Panc1 (cell line): Measurements from ENCODE around the gene BMP7. TPM values are rescaled to one million over a fixed set of nuclear protein-coding genes. Genes with fewer than 3 reads are reported as not detected.

Experiments used
- ATAC-seq: fragments of 200-7000 bp; cut with Tn5 transposase; 2 replicates; pipeline ENCODE4 v1.9.1; 2020; ENCODE audit warnings: mild to moderate bottlenecking, moderate library complexity
- BruUV-seq: library from RNA; stranded (reverse); fragments of 400-500 nt; replicated peaks from 2 replicates; lab custom pipeline; 2021; lab: Mats Ljungman, UMichigan
- CTCF ChIA-PET: fragments of 300-600 bp; sonication (Branson Sonifier 250); formaldehyde crosslinking; loops from one replicate; lab custom pipeline; 2022; ENCODE audit warnings: antibody characterized with exemption; lab: Charles Lee
- POLR2A ChIA-PET: fragments of 300-600 bp; sonication (Branson Sonifier 250); formaldehyde crosslinking; loops from one replicate; lab custom pipeline; 2022; ENCODE audit warnings: antibody characterized with exemption; lab: Charles Lee
- DNase-seq: peaks from one replicate; pipeline ENCODE4 v3.0.0-alpha.2; 2010; ENCODE audit warnings: low read depth, low spot score
- H3K27ac ChIP-seq: 2 replicates; pipeline ENCODE4 v1.5.1; 2011; ENCODE audit warnings: mild to moderate bottlenecking, low read length, inconsistent platforms
- H3K27me3 ChIP-seq: fragments of 200-500 bp; sonication (Bioruptor generic); 2 replicates; pipeline ENCODE4 v1.6.0; 2014; ENCODE audit warnings: low read length, inconsistent platforms; ENCODE audit not compliant: control insufficient read depth, insufficient read depth
- H3K36me3 ChIP-seq: fragments of 200-500 bp; sonication (Bioruptor generic); 2 replicates; pipeline ENCODE4 v1.5.1; 2014; ENCODE audit warnings: inconsistent platforms, mild to moderate bottlenecking, low read length, moderate library complexity; ENCODE audit not compliant: control insufficient read depth, insufficient read depth
- H3K4me1 ChIP-seq: 2 replicates; pipeline ENCODE4 v1.5.1; 2011; ENCODE audit warnings: inconsistent platforms, mild to moderate bottlenecking, low read length, moderate library complexity; ENCODE audit not compliant: control insufficient read depth, insufficient read depth
- H3K4me3 ChIP-seq, 2 experiments: 2 replicates each; pipeline ENCODE4 v1.5.1; 2011 to 2012; ENCODE audit warnings: low read depth in 2 of 2, low read length in 2 of 2, mild to moderate bottlenecking in 2 of 2, inconsistent platforms in 1 of 2, moderate library complexity in 1 of 2
- H3K9me3 ChIP-seq: fragments of 200-500 bp; sonication (Bioruptor generic); 2 replicates; pipeline ENCODE4 v1.5.1; 2014; ENCODE audit warnings: low read depth, mild to moderate bottlenecking, inconsistent platforms, low read length, moderate library complexity; ENCODE audit not compliant: control insufficient read depth, insufficient read depth
- POLR2AphosphoS5 ChIP-seq: IDR thresholded peaks from 2 replicates; pipeline ENCODE4 v1.6.1; 2012; ENCODE audit warnings: mild to moderate bottlenecking, low read depth, low read length, moderate library complexity
- SIN3A ChIP-seq: IDR thresholded peaks from 2 replicates; pipeline ENCODE4 v1.6.1; 2012; ENCODE audit warnings: low read depth, mild to moderate bottlenecking, low read length, moderate library complexity, borderline replicate concordance; ENCODE audit not compliant: insufficient read depth
- TCF7L2 ChIP-seq: IDR thresholded peaks from 2 replicates; pipeline ENCODE4 v1.6.1; 2011; ENCODE audit warnings: mild to moderate bottlenecking, low read depth, low read length, inconsistent platforms
- in situ Hi-C: cut with HindIII; loops from 2 replicates; pipeline ENCODE4 v1.10.0; 2016; ENCODE audit warnings: low sequenced_read_pairs, low pct_unique_long_range_greater_than_20kb
- intact Hi-C: fragments of 100-400 bp; cut with micrococcal nuclease; formaldehyde crosslinking; loops from one replicate; pipeline ENCODE4 v1.10.0; 2022; ENCODE audit not compliant: unreplicated experiment
- total RNA-seq: library from RNA; stranded (reverse); gene quantifications from one replicate; pipeline ENCODE4 v1.2.1, GENCODE V29; 2021; ENCODE audit not compliant: unreplicated experiment
- TF ChIP-seq, protein P1 (sequence below), 2 experiments: IDR thresholded peaks; 2 replicates each; pipeline ENCODE4 v1.6.1; 2011 to 2012; ENCODE audit warnings: low read depth in 2 of 2, control low read depth in 1 of 2, low read length in 1 of 2, mild to moderate bottlenecking in 1 of 2, moderate library complexity in 1 of 2; ENCODE audit not compliant: insufficient read depth in 1 of 2
- TF ChIP-seq, protein P2 (sequence below): fragments of 450-650 bp; IDR thresholded peaks from 2 replicates; pipeline ENCODE4 v1.5.1; 2017; ENCODE audit warnings: mild to moderate bottlenecking

The BMP7 gene
- total RNA-seq, 1 experiment from 2014 or later = 11.5 TPM

DNA sequence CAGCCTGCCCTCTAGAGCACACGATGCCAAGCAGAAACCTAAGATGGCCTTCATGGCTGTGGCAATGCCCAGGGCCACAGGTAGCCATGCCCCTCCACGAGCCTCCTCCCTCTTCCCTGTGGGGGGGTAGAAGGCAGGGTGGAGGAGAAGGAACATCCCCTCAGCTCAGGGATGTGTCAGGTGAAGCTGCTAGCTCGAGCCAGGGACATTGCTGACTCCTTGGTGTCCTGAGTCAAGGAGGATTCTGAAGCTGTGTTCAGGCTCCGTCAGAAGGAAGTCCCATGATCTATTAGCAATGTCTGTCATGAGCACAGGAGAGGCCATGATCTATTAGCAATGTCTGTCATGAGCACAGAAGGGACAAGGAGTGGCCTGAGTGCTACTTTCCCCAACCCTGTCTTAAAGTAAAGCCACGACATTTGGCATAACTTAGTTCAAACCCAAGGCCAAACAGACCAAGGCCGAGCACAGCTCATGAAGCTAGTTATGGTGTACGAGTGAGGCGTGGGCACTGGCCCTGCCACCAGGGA, 87.8 kb downstream of the BMP7 start:
- no peaks in the 10 kb centered on the region for H3K4me1 ChIP-seq
- POLR2A ChIA-PET = no interaction called here
- ATAC-seq (0 out of 2 replicates have a peak, but pooled peaks have one; percentile 25), DNase-seq (no peak)
- no peak overlapping the region for H3K4me3 ChIP-seq
- H3K36me3 ChIP-seq = no peaks in the 10 kb centered on the region
- in situ Hi-C loops = no loop called here
- BruUV-seq = no TSS peak
- no peak overlapping the region for H3K27ac ChIP-seq
- TF ChIP-seq TCF7L2 (no peak), POLR2AphosphoS5 (no peak), SIN3A (no peak)
- TF ChIP-seq, protein P1, sequence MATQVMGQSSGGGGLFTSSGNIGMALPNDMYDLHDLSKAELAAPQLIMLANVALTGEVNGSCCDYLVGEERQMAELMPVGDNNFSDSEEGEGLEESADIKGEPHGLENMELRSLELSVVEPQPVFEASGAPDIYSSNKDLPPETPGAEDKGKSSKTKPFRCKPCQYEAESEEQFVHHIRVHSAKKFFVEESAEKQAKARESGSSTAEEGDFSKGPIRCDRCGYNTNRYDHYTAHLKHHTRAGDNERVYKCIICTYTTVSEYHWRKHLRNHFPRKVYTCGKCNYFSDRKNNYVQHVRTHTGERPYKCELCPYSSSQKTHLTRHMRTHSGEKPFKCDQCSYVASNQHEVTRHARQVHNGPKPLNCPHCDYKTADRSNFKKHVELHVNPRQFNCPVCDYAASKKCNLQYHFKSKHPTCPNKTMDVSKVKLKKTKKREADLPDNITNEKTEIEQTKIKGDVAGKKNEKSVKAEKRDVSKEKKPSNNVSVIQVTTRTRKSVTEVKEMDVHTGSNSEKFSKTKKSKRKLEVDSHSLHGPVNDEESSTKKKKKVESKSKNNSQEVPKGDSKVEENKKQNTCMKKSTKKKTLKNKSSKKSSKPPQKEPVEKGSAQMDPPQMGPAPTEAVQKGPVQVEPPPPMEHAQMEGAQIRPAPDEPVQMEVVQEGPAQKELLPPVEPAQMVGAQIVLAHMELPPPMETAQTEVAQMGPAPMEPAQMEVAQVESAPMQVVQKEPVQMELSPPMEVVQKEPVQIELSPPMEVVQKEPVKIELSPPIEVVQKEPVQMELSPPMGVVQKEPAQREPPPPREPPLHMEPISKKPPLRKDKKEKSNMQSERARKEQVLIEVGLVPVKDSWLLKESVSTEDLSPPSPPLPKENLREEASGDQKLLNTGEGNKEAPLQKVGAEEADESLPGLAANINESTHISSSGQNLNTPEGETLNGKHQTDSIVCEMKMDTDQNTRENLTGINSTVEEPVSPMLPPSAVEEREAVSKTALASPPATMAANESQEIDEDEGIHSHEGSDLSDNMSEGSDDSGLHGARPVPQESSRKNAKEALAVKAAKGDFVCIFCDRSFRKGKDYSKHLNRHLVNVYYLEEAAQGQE (IDR thresholded peaks at IDR 0.05; ENCODE audit: insufficient read depth in 1 of 2, low read depth in 2 of 2, low read length in 1 of 2) = no peak
- TF ChIP-seq, protein P2, sequence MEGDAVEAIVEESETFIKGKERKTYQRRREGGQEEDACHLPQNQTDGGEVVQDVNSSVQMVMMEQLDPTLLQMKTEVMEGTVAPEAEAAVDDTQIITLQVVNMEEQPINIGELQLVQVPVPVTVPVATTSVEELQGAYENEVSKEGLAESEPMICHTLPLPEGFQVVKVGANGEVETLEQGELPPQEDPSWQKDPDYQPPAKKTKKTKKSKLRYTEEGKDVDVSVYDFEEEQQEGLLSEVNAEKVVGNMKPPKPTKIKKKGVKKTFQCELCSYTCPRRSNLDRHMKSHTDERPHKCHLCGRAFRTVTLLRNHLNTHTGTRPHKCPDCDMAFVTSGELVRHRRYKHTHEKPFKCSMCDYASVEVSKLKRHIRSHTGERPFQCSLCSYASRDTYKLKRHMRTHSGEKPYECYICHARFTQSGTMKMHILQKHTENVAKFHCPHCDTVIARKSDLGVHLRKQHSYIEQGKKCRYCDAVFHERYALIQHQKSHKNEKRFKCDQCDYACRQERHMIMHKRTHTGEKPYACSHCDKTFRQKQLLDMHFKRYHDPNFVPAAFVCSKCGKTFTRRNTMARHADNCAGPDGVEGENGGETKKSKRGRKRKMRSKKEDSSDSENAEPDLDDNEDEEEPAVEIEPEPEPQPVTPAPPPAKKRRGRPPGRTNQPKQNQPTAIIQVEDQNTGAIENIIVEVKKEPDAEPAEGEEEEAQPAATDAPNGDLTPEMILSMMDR = no peak
- CTCF ChIA-PET = no interaction called here
- intact Hi-C loops = no loop called here
- H3K9me3 ChIP-seq = no peaks in the 10 kb centered on the region
- H3K27me3 ChIP-seq = no peaks in the 10 kb centered on the region

DNA sequence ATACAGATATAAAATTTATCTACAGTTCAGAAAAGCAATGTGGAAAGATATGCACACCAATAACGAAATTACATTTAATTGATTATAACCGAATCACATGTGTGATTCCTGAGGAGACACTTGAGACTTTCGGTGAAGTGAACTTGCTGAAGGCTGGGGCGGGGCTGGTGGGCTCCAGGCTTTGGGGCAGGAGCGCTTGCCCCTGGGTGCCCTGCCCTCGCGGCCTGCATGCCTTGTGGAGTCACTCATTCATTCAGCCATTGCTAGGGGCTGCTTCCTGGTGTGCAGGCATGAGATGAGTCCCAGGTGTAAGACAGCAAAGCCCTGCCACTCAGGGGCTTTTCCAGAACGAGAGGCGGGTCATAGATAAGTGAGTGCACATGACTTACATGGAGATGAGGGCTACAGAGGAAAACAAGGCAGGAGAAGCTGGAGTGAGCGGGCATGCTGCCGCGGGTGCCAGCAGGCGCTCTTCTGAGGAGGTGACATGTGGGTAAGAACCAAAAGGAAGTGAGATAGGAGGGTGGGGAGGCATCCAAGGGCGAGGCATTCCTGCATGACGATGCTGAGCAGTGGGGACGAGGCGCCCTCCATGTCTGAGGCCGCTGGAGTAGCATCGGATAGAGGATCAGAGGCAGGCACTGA, 88.7 kb downstream of the BMP7 start:
- Histone ChIP-seq H3K27ac (no peak overlapping the region), H3K9me3 (no peaks in the 10 kb centered on the region), H3K36me3 (no peaks in the 10 kb centered on the region), H3K27me3 (no peaks in the 10 kb centered on the region), H3K4me1 (no peaks in the 10 kb centered on the region), H3K4me3 (no peak overlapping the region)
- ChIA-PET CTCF (interaction anchor here (0.7 kb wide), 1 partner anchor 29 kb away, joined by 4 read pairs; no protein-coding TSS in a partner anchor), POLR2A (no interaction called here)
- ATAC-seq (no peak), DNase-seq (no peak)
- intact Hi-C loops (no loop called here), in situ Hi-C loops (no loop called here)
- BruUV-seq = no TSS peak
- TF ChIP-seq TCF7L2 = no peak
- TF ChIP-seq, protein P2 = no peak
- TF ChIP-seq, protein P1 (IDR thresholded peaks at IDR 0.05; ENCODE audit: insufficient read depth in 1 of 2, low read depth in 2 of 2, low read length in 1 of 2) = no peak
- TF ChIP-seq POLR2AphosphoS5 = no peak
- TF ChIP-seq SIN3A = no peak
